ENCODE data around the gene USH1C.

USH1C gene

DNA sequence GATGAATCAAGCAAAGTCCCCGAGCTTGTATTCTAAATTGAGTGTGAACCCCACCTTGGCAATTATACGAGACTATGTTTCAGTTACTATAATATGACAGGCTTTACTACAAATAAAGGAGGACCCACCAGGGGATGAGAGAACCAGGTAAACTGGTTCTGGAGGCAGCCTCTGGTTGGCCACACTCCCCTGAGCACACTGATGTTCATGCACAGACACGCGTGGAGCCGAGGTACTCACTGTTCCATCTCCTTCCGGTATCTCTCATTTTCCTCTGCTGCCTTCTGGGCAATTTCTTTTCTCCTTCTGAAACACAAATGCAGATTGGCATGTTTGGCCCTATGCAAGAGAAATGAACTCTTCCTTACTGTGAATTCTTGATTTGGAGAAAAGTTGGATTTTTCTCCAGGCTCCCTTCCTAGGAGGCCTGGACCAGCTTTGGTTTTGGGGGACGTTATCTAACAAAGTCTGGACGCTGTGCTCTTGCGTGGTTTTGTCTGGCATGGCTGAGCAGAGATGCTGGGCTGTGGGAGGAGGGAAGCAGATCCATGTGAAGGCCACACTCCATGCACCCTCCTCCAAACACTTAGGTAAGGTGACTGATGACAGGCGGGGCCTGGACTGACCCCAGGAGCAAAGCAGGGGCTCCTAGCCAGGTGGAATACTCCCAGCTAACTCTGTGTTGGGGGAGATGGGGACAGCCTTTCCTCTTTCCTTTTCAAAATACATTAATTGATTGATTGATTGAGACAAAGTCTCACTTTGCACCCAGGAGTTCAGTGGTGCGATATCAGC, 22.9 kb downstream of the USH1C start:
- no peak for DNase-seq

DNA sequence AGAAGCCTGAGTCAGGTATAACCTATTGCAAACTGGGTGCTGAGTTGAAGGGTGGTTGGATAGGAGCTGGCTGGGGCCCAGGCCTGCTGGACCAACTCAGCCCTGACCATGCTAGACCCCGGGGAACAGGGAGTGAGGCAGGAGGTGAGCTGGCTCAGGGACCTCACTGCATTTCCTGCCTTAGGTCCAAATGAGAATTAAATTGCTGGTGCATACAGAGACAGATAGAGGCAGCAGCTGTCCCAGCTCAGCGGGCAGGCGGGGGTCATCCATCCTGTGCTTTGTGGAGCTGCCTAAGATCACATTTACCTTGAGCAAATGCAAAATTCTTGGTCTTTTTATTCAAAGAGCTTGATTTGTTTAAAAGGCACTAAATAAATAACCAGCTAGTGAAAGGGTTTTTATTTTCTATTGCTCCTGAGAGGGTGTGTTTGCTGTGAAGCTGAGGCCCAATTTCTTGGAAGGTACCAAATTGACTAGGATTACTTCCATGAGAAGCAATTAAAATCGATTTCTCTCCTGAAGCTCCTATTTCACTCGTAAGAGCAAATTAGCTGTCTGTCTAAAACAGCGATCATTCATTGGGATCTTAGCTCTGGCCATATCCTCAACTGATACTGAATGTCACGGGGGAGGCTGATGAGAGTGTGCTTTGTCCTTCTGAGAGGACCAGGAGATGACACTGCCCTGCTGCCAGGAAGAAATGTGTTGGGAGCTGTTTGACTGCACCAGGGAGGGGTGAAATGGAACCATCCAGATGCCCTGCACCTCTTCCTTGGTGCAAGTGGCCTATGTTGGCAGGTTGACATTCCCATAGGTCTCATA, 24.9 kb downstream of the USH1C start:
- no peak for DNase-seq

DNA sequence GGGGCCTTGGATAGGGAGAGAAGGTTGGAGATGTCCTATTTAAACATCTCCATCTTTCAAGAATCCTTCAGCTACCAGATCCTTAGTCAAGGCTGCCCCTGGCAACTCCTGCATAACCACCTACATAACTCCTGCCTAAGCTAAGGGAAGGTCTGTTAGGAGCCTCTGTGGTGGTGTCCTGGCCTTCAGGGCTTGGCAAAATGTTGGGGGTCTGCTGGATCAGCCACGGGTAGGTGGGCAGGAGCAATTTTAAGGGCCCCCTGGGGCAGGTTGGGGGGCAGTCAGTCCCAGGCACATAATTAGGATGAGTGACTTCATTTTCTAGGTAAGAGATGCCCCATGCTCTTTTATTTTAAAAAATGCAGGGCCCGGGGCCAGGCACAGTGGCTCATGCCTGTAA, 25.9 kb downstream of the USH1C start:
- no peak for DNase-seq

DNA sequence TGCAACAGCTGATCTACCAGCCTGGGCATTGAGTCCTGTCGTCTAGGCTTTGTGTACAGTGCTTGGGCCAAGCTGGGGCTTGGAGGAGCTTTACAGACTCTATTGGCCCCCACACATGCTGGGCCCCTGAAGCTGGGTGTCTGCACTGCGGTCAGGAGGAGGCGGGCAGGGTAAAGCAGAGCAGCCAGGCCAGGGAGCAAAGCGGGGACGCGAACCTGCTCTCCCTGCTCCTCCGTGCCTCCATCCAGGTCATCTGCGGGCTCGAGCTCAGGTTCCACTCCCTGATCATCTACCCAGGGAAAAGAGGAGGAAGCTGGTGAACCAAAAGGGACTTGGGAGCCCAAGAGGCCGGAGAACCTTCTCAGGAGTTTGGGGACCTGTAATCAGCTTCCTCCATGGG, 27.0 kb downstream of the USH1C start:
- DNase-seq: no peak

DNA sequence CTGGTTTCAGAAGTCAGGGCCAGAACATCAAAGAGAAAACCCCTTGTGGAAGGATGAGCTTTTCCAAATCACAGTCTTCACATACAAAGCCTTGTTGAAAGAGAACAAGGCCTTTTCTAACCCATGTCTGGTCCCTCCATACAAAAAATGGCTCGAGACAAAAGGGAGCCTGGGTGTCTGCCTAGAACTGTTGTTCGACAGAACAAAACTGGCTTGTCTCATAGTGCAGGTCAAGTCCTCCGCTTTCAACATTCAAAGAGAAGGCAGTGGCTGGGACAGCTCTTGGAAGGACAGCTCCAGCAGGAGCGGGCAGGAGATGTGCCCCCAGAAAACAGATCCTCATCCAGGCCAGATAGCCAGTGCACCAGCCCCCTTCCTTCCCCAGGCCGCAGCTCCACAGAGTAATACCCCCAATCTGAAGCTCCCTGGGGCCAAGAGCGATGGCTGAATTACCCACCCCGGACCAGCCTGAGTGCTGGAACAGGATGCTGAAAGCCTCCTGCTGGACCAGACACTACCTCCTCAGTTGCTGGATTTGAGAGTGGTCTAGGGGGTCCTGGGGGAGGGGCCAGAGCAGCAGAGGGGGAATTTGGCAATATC, 27.6 kb downstream of the USH1C start:
- DNase-seq: no peak

DNA sequence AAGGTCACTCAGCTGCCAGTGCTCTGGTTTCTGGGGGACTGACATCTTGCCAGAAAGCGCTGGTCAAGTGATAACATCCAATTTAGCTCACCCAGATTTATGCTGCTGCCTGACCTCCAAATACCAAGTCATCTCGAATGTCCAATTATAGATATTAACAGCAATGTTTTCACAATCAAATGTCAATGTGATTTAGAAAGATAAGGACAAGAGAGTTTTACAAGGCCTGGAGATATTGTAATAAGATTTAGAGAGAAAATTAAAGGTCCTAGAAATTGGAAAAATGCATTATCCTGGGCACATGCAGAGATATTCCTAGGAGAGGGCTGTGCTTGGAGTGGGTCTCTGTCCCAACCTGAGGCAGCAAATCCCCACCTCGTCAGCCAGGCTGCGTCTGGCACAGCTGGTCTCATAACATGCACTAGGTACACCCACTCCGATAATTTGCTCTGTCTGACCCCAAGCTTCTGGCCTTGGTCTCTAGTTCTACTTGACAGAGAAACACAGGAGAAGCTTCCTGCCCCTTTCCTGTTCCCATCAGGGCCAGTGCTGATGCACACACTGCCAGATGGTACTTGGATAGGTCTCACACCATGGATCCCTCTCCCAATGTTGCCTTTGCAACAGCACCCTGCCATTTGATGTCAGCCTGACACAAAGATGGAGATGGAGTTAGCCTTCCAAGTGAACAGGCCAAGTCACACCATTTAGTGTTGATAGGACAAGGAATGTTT, 28.6 kb downstream of the USH1C start:
- DNase-seq: no peak

DNA sequence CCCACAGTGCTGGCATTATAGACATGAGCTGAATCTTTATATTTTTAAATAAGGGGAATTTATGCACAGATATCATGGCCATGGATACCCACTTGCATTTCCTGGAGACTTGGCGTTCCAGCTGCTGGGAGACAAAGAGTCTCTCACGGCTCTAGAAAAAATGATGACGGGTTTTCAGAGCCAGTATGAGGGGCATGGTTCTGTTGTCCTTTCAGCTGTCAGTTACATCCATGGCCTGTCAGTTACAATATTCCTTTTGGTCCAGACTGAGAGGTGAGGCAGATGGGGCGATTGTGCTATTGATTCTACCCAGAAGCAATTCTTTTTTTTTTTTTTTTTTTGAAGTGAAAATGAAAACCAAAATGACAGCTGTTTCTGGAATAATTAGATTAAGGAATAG, 29.7 kb downstream of the USH1C start:
- no peak for DNase-seq

DNA sequence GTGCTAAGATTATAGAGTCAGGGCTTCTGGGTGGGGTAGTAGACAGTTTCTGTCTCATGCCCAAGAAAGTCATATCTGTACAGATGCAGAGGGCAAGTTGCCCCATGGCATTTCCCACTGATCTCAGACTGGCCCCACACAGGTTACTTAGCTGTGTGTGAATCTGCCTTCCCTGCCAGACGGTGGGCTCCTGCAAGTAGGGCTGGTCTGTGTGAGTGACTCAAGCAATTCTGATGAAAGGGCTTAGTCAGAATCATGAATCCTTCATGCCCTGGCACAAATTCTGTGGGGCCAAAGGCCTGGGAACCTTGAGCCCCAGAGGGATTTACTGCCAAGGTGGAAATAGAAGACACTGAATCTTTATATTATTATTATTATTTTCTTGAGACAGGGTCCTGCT, 30.4 kb downstream of the USH1C start:
- DNase-seq: no peak

DNA sequence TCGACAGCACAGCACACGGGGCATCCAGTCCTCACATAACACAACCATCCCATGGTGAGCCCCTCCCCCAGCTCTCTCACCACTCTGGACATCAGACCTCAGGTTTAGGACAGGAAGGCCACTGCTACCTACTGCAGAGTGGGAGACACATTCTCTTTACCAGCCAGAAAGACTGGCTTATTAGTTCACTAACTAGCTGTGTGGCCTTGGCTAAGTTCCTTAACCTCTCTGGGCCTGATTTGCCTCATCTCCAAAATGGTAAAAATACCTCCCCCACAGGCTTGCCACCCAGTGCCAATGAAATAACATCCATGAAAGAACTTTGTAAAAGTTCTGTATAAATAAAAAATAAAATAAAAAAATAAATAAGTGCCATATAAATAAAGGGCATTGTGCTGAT, 32.1 kb downstream of the USH1C start:
- no peak for DNase-seq

DNA sequence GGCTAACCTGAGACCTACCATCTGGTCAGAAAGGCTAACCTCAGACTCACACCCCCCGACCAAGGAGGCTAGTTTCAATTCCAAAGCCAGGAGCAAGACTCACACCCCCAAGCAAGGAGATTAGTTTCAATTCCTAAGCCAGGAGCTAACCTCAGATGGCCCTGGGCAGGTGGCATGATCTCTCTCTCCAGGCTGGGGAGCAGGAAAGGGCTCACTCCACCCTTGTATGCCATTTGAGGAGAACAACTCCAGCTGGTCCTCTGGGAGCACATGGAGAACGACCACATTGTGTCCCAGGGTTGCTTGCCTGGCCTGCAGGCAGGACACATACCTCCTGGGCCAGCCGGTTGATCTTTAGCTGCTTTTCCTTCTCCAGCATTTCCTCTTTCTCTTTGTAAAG, 32.6 kb downstream of the USH1C start:
- no peak for DNase-seq

DNA sequence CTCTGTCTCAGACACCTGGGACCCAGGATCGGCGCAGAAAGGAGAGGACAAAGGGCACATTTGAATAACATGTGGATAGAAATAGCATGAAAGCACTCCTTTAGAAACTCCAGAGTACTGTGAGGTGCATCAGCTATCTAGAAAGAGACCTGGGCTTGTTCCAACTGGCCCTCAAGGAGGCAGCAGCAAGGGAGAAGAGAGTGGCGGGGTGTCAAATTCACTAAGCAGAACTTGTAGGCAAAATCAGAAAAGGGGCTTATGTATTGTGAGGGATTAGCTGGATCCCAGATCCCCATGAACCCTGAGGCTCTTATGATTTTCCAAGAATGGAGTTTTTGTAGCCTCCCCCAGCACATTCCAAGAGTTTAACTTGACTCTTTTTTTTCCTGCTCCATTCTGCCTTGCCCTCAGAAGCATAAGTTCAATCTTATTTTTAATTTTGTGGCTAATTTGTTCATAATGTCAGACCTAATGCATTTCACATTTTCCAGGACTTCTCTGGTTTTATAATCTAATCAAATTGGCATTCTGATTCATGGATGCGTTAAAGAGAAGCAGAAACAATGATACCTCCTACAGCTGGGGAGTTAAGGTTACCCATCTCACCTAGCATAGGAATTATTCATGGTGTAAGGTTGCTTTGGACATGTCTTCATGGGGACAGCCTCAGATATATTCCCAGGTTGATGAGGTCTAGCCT, 33.6 kb downstream of the USH1C start:
- no peak for DNase-seq

DNA sequence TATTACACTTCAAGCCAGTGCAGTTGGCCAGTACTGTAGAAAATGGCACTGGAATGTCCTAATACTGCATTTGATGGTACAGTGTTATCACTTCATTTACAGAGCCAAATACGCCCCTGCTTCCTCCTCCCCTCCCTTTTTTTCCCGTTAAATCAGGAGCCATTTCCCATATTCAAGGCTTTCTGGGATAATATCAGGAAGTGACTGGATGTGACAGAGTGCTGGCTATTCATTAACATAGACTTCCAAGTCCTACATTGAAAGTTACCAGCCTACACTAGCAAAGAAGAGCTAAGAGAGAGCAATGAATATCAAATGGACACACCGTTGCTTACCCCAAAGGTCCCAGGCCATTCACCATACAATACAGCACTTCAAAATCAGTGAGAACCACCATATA, 35.4 kb downstream of the USH1C start:
- DNase-seq: no peak

DNA sequence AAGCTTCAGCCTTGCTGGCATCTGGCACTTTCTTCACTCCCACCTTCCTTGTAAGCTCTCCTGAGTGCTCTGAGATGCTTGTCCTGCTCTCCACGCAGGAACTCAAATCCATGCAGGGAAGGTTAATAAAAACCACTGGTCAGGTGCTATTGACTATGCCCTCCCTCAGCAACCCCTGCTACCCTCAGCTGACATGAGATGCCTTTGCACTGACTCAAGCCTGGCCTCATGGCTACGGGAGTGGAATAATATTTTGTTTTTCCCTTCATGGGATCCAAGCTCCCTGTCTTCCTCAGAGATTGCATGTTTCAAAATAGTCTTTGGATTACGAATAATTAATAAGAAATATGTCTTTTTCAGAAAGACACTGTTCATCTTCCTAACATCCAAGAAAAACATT, 35.9 kb downstream of the USH1C start:
- no peak for DNase-seq

DNA sequence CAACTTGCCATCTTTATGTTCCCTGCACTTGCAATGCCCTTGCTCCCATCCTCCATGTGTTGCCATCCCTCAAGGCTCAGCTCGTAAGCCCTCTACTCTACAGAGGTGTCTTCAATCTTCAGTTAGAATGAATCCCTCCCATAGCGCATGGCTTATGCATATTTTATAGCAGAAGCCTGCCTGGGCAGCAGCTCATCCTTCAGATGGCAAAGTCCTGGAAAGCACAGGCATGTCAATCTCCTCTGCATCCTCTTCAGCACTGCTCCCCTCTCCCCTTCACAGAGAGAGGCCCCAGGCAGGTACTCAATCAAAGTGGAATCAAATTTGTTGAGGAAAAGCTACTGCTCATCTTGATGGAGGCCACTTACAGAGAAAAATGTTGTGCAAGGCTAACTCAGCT, 36.4 kb downstream of the USH1C start:
- DNase-seq: no peak

DNA sequence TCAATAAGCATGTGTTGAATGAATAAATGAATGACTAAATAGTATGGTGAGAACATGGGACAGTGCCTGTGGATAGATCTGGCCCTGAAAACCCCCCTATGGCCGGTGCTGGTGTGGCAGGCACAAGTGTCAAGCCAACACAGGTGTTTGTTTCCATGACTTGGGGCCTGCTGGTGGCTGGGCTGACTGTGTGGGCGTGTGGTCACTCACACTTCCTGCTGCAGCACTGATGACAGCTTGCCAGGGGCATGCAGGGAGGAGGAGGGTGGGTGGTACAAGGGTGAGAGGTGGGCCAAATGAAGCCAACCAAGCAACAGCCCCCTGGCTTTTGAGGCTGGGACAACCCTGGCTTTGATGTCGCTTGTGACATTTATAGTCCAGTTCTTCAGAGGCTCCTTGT, 37.3 kb downstream of the USH1C start:
- DNase-seq: no peak

DNA sequence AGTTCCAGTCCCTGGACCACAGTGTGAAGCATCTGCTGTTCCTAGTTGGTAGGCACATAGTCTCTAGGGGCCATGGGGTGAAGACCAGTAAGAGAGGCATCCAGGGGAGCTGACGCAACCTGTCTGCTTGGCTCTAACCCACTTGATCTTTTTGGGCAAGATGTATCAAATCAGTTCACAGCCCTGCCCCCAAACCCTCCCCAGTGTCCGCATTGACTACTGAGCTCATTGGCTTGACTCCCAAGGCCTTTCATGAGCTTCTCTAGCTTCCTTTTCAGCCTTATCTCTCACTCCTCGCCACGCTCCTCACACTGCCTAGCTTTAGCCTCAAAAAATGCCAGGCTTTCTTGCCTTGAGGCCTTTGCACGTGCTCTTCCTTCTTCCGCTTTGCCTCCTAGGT, 37.9 kb downstream of the USH1C start:
- no peak for DNase-seq

DNA sequence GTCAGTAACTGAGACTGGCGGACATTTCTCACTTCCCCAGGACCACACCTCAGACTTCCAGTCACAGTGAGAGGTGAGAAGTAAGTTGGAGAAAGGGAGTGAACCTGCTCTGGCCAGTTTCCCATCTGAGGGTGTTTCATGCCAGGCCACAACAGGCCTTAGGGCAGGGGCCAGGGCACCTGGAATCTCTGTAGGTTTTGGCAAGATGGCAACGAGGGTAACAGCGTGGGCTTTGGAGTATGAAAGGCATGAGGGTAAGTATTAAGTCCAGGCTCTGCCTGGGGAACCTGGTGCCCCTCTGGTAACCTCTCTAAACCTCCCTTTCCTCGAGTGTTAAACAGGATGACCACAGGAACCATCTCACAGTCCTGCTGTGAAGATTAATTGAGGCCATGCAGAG, 39.1 kb downstream of the USH1C start:
- no peak for DNase-seq

DNA sequence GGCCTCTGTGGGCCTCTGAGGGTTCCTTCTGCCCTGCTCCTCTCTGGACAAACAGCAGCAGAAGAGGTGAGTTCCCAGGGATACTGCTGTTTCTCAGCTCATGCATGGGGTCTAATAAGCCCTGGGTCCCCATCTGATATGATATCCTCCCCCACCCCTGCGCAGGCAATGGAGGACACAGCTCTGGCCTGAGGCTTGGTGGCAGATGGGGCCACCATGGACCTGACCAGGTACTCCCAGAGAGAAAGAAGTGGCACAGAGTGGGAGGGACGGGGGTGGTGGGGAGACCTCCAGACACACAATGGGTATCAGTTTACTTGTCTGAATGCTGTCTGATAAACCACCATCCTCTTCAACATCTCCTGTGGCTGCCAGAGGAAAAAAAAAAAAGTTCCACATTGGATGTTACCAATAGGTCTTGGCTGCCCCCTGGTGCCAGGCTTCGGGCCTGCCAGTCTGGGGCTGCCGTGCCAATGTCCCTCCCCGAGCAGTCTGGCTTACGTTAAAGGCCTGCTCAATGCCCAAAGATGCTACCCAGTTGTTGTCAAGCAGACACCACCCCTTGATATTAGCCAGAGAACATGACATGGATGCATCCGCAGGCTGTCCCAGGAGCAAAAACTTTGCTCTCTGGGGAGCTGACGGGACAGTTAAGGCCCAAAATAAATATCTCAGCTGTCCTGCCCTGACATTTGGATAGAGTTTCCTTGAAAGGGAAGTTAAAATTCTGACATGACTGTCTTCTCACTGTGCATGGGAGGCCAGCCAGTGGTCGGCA, 39.7 kb downstream of the USH1C start:
- peak; percentile 85 for DNase-seq

DNA sequence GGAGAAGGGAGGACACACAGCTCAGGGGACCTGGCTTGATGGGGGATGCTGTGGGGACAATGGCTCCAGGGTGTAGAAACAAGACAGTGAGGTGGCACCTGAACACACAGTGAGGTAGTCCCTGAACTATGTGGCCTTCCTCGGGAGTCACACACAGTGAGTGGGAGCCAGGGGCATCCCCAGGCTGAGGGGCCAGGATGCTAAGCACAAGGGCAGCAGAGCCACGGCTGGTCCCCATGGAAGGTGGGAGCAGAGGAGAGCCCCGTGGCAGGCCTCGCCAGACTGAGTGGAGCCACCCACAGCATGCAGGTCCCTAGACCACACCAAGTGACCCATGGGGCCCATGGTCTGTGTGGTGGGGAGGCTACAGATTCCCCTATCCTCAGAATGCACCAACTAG, 41.6 kb downstream of the USH1C start:
- DNase-seq: no peak

DNA sequence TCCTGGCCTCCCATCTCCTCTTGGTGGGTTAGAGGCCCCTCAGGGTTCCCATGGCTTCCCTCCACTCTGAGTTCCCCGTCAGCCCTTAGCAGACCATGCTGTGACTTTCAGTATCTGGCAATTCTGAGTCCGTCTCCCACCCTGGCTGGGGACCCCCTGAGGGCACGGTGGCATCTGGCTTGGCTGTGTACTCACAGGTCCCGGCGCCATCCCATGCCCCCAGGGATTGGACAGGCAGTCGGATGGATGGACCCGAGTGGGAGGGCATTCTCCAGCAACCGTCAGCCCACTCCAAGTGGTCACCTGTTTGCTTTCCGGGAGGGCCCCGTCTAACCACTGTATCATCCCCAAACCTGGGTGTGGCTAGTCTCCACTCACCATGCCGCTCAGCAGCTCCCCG, 43.5 kb downstream of the USH1C start:
- no peak for DNase-seq

DNA sequence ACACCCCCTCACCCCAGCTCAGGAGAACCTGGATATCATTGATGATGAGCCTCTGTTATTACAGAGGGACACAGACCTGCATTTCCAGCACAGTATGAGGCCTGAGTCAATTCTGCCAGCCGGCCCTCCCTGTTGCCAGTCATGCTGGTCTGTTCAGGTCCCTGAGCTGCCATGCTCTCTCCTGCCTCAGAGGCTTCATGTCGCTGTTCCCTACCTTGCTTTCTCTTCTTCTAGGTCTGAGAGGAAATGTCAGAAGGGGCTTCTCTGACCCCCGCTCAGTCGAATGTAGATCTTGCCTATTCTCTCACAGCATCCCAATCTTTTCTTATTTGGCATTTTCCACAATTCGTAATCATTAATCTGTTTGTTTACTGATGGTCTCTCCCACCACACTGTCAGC, 45.7 kb downstream of the USH1C start:
- DNase-seq: no peak

DNA sequence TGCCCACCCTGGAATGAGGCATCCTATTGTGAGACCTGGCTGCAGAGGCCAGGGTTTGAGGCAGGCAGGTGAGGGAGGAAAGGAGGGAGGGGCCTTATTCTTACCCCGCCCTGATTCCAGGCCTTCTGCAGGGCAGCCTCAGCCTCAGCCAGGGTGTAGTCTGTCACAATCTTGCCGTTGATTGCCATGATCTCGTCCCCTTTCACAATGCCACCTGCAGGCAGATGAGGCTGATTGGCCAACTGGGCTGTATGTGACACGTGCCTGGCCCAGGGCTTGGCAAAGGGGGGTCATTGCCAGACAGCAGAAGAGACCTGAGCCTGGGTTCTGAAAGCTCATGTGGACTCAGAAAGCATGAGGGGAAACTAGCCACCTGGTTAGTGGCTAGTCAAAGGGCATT, 46.2 kb downstream of the USH1C start:
- no peak for DNase-seq

All from activated CD8-positive, alpha-beta memory T cell treated with anti-CD3 and anti-CD28 coated beads, Interleukin-2, amount 50 U/mL, for 48 hours (primary cell).